ENCODE results near the gene C12orf60. TPM values are rescaled to one million over a fixed set of nuclear protein-coding genes. Genes with fewer than 3 reads are reported as not detected.
A peak's percentile ranks its signal among the peaks of the same experiment; 100 is the strongest.

Gene C12orf60
- total RNA-seq, 1 experiment from 2014 or later, result 1.9 TPM

GRCh38 chr12:14770496-14771461 lies 32.7 kb upstream of the C12orf60 start:
- Histone ChIP-seq H3K18ac (ENCODE audit: insufficient read length, low read depth, low read length) (peak overlapping the region; percentile 87), H2BK12ac (ENCODE audit: insufficient read length, low read depth, low read length) (no peak overlapping the region), H2BK5ac (ENCODE audit: insufficient read length, low read length) (peak overlapping the region; percentile 25), H3K9me3 (ENCODE audit: control insufficient read depth, low read depth, low read length) (no peaks in the 10 kb centered on the region), H4K91ac (ENCODE audit: insufficient read length, low read depth, low read length) (no peak overlapping the region), H2BK20ac (ENCODE audit: low read depth, low read length, poor library complexity, severe bottlenecking) (no peak overlapping the region), H3K56ac (ENCODE audit: insufficient read length, low read depth, low read length) (no peak overlapping the region), H2AK5ac (ENCODE audit: insufficient read length, low read length) (no peak overlapping the region), H4K5ac (ENCODE audit: insufficient read length, low read depth, low read length) (no peak overlapping the region), H3K79me1 (ENCODE audit: insufficient read depth, low read depth, low read length, poor library complexity, severe bottlenecking) (no peaks in the 10 kb centered on the region), H3K4me1 (ENCODE audit: insufficient read depth, low read length) (no peaks in the 10 kb centered on the region), H3K9ac (ENCODE audit: extremely low read depth, insufficient read length, low read length) (peak overlapping the region; percentile 92), H3K27ac (ENCODE audit: insufficient read length, low read depth, low read length) (peak overlapping the region; percentile 87), H3K4me2 (ENCODE audit: insufficient read depth, insufficient read length, low read length) (peak overlapping the region; percentile 89), H2BK15ac (ENCODE audit: low read depth, low read length) (no peak overlapping the region), H3T11ph (ENCODE audit: low read length) (no peak overlapping the region), H3K4ac (ENCODE audit: low read depth, low read length) (no peak overlapping the region), H4K8ac (replicated peaks; ENCODE audit: insufficient read length, low read depth, low read length) (no peak overlapping the region), H3K23ac (ENCODE audit: insufficient read length, low read depth, low read length) (no peak overlapping the region), H3K14ac (ENCODE audit: insufficient read depth, low read length) (peak overlapping the region; percentile 87), H4K20me1 (ENCODE audit: control insufficient read depth, insufficient read depth, insufficient read length) (peaks cover 3% of the 10 kb centered on the region), H2AFZ (ENCODE audit: low read length) (no peak overlapping the region), H3K23me2 (ENCODE audit: insufficient read length, low read depth, low read length, poor library complexity, severe bottlenecking) (peaks cover 17% of the 10 kb centered on the region), H2BK120ac (ENCODE audit: low read depth, low read length, poor library complexity, severe bottlenecking) (no peak overlapping the region), H3K27me3 (ENCODE audit: insufficient read depth, low read length) (no peaks in the 10 kb centered on the region), H3K79me2 (ENCODE audit: insufficient read depth, low read length) (no peaks in the 10 kb centered on the region; the same call in 1 of the 2 replicates)
- H3K9me3 Mint-ChIP-seq, result peaks cover 2 to 4% of the 10 kb centered on the region in 2 experiments; a peak in 4 of 5 replicates
- peak overlapping the region; percentile 96 to 98 for H3K4me3 Mint-ChIP-seq
- peaks cover 5% of the 10 kb centered on the region; the same call in 1 of the 2 replicates for H3K27me3 Mint-ChIP-seq (ENCODE audit: low read depth)
- no peak for TF ChIP-seq CTCF (conservative IDR thresholded peaks at IDR 0.05)
- H3K27ac Mint-ChIP-seq, result peak overlapping the region; percentile 98 to 99 (median 99)
- H3K36me3 Mint-ChIP-seq (ENCODE audit: insufficient read depth in 1 of 3, low read depth in 3 of 3), result peaks cover 12 to 25% (median 22%) of the 10 kb centered on the region in 3 experiments
- no CpG with 5 or more reads among the region's 56 CpGs for WGBS (ENCODE audit: extremely low coverage, insufficient read length, low lambda C conversion rate)
- peak; percentile 97 for DNase-seq
- H3K4me1 Mint-ChIP-seq, result peaks cover 26 to 37% of the 10 kb centered on the region in 2 experiments
